Panc1 (cell line): ENCODE measurements around the gene CD3D. TPM values are rescaled to one million over a fixed set of nuclear protein-coding genes. Genes with fewer than 3 reads are reported as not detected.

Experiments used
- ATAC-seq: fragments of 200-7000 bp; cut with Tn5 transposase; 2 replicates; pipeline ENCODE4 v1.9.1; 2020; ENCODE audit warnings: mild to moderate bottlenecking, moderate library complexity
- BruUV-seq: library from RNA; stranded (reverse); fragments of 400-500 nt; replicated peaks from 2 replicates; lab custom pipeline; 2021; lab: Mats Ljungman, UMichigan
- CTCF ChIA-PET: fragments of 300-600 bp; sonication (Branson Sonifier 250); formaldehyde crosslinking; loops from one replicate; lab custom pipeline; 2022; ENCODE audit warnings: antibody characterized with exemption; lab: Charles Lee
- POLR2A ChIA-PET: fragments of 300-600 bp; sonication (Branson Sonifier 250); formaldehyde crosslinking; loops from one replicate; lab custom pipeline; 2022; ENCODE audit warnings: antibody characterized with exemption; lab: Charles Lee
- DNase-seq: peaks from one replicate; pipeline ENCODE4 v3.0.0-alpha.2; 2010; ENCODE audit warnings: low read depth, low spot score
- H3K27ac ChIP-seq: 2 replicates; pipeline ENCODE4 v1.5.1; 2011; ENCODE audit warnings: mild to moderate bottlenecking, low read length, inconsistent platforms
- H3K27me3 ChIP-seq: fragments of 200-500 bp; sonication (Bioruptor generic); 2 replicates; pipeline ENCODE4 v1.6.0; 2014; ENCODE audit warnings: low read length, inconsistent platforms; ENCODE audit not compliant: control insufficient read depth, insufficient read depth
- H3K36me3 ChIP-seq: fragments of 200-500 bp; sonication (Bioruptor generic); 2 replicates; pipeline ENCODE4 v1.5.1; 2014; ENCODE audit warnings: inconsistent platforms, mild to moderate bottlenecking, low read length, moderate library complexity; ENCODE audit not compliant: control insufficient read depth, insufficient read depth
- H3K4me1 ChIP-seq: 2 replicates; pipeline ENCODE4 v1.5.1; 2011; ENCODE audit warnings: inconsistent platforms, mild to moderate bottlenecking, low read length, moderate library complexity; ENCODE audit not compliant: control insufficient read depth, insufficient read depth
- H3K4me3 ChIP-seq, 2 experiments: 2 replicates each; pipeline ENCODE4 v1.5.1; 2011 to 2012; ENCODE audit warnings: low read depth in 2 of 2, low read length in 2 of 2, mild to moderate bottlenecking in 2 of 2, inconsistent platforms in 1 of 2, moderate library complexity in 1 of 2
- H3K9me3 ChIP-seq: fragments of 200-500 bp; sonication (Bioruptor generic); 2 replicates; pipeline ENCODE4 v1.5.1; 2014; ENCODE audit warnings: low read depth, mild to moderate bottlenecking, inconsistent platforms, low read length, moderate library complexity; ENCODE audit not compliant: control insufficient read depth, insufficient read depth
- POLR2AphosphoS5 ChIP-seq: IDR thresholded peaks from 2 replicates; pipeline ENCODE4 v1.6.1; 2012; ENCODE audit warnings: mild to moderate bottlenecking, low read depth, low read length, moderate library complexity
- SIN3A ChIP-seq: IDR thresholded peaks from 2 replicates; pipeline ENCODE4 v1.6.1; 2012; ENCODE audit warnings: low read depth, mild to moderate bottlenecking, low read length, moderate library complexity, borderline replicate concordance; ENCODE audit not compliant: insufficient read depth
- TCF7L2 ChIP-seq: IDR thresholded peaks from 2 replicates; pipeline ENCODE4 v1.6.1; 2011; ENCODE audit warnings: mild to moderate bottlenecking, low read depth, low read length, inconsistent platforms
- in situ Hi-C: cut with HindIII; loops from 2 replicates; pipeline ENCODE4 v1.10.0; 2016; ENCODE audit warnings: low sequenced_read_pairs, low pct_unique_long_range_greater_than_20kb
- intact Hi-C: fragments of 100-400 bp; cut with micrococcal nuclease; formaldehyde crosslinking; loops from one replicate; pipeline ENCODE4 v1.10.0; 2022; ENCODE audit not compliant: unreplicated experiment
- total RNA-seq: library from RNA; stranded (reverse); gene quantifications from one replicate; pipeline ENCODE4 v1.2.1, GENCODE V29; 2021; ENCODE audit not compliant: unreplicated experiment
- TF ChIP-seq, protein P1 (sequence below): fragments of 450-650 bp; IDR thresholded peaks from 2 replicates; pipeline ENCODE4 v1.5.1; 2017; ENCODE audit warnings: mild to moderate bottlenecking
- TF ChIP-seq, protein P2 (sequence below), 2 experiments: IDR thresholded peaks; 2 replicates each; pipeline ENCODE4 v1.6.1; 2011 to 2012; ENCODE audit warnings: low read depth in 2 of 2, control low read depth in 1 of 2, low read length in 1 of 2, mild to moderate bottlenecking in 1 of 2, moderate library complexity in 1 of 2; ENCODE audit not compliant: insufficient read depth in 1 of 2

The CD3D gene
- total RNA-seq, 1 experiment from 2014 or later = 0.39 TPM

DNA sequence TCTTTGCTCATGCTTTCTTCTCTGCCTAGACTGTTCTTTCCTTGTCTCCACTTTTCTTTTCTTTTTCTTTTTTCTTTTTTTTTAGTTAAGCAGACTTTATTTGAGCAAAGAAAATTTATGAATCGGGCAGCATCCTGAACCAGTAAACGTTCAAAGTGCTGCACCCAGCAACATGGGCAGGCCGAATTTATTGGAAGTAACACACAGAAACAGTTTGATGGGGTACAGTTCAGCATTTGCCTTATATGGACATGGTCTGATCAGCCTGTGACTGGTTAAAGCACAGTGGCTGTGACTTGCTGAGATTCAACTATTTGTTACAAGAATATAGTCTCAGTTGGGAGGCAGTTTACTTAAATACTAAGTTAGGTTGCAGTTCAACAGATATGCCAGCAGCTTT is 22.0 kb downstream of the CD3D start:
- TF ChIP-seq POLR2AphosphoS5 (no peak), TCF7L2 (no peak), SIN3A (no peak)
- TF ChIP-seq, protein P1, sequence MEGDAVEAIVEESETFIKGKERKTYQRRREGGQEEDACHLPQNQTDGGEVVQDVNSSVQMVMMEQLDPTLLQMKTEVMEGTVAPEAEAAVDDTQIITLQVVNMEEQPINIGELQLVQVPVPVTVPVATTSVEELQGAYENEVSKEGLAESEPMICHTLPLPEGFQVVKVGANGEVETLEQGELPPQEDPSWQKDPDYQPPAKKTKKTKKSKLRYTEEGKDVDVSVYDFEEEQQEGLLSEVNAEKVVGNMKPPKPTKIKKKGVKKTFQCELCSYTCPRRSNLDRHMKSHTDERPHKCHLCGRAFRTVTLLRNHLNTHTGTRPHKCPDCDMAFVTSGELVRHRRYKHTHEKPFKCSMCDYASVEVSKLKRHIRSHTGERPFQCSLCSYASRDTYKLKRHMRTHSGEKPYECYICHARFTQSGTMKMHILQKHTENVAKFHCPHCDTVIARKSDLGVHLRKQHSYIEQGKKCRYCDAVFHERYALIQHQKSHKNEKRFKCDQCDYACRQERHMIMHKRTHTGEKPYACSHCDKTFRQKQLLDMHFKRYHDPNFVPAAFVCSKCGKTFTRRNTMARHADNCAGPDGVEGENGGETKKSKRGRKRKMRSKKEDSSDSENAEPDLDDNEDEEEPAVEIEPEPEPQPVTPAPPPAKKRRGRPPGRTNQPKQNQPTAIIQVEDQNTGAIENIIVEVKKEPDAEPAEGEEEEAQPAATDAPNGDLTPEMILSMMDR = no peak
- TF ChIP-seq, protein P2, sequence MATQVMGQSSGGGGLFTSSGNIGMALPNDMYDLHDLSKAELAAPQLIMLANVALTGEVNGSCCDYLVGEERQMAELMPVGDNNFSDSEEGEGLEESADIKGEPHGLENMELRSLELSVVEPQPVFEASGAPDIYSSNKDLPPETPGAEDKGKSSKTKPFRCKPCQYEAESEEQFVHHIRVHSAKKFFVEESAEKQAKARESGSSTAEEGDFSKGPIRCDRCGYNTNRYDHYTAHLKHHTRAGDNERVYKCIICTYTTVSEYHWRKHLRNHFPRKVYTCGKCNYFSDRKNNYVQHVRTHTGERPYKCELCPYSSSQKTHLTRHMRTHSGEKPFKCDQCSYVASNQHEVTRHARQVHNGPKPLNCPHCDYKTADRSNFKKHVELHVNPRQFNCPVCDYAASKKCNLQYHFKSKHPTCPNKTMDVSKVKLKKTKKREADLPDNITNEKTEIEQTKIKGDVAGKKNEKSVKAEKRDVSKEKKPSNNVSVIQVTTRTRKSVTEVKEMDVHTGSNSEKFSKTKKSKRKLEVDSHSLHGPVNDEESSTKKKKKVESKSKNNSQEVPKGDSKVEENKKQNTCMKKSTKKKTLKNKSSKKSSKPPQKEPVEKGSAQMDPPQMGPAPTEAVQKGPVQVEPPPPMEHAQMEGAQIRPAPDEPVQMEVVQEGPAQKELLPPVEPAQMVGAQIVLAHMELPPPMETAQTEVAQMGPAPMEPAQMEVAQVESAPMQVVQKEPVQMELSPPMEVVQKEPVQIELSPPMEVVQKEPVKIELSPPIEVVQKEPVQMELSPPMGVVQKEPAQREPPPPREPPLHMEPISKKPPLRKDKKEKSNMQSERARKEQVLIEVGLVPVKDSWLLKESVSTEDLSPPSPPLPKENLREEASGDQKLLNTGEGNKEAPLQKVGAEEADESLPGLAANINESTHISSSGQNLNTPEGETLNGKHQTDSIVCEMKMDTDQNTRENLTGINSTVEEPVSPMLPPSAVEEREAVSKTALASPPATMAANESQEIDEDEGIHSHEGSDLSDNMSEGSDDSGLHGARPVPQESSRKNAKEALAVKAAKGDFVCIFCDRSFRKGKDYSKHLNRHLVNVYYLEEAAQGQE (IDR thresholded peaks at IDR 0.05; ENCODE audit: insufficient read depth in 1 of 2, low read depth in 2 of 2, low read length in 1 of 2) = no peak
- H3K4me3 ChIP-seq = no peak overlapping the region
- intact Hi-C loops (no loop called here), in situ Hi-C loops (no loop called here)
- H3K27ac ChIP-seq = no peak overlapping the region
- ChIA-PET POLR2A (no interaction called here), CTCF (no interaction called here)
- H3K9me3 ChIP-seq = no peaks in the 10 kb centered on the region
- BruUV-seq = no TSS peak
- no peaks in the 10 kb centered on the region for H3K36me3 ChIP-seq
- H3K27me3 ChIP-seq = no peaks in the 10 kb centered on the region
- no peak for ATAC-seq
- no peak for DNase-seq
- H3K4me1 ChIP-seq = peaks cover 8% of the 10 kb centered on the region

DNA sequence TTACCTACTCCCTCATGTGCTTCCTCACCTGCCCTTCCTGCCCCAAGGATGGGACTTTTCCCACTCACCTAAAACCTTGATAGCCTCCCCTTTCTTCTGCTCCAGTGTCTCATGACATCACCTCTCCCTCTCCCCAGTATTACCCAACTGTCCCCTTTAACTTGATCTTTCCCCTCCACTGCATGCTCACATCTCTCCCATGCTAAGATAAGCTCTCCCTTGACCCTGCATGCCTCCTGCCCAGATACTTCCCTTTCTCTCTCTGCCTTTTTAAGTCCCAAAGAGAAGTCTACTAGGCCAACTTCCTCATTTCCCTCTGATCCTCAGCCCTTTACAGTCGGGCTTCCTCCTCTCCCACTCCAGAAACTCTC is 23.2 kb downstream of the CD3D start:
- DNase-seq (no peak), ATAC-seq (no peak)
- BruUV-seq = no TSS peak
- H3K9me3 ChIP-seq = no peaks in the 10 kb centered on the region
- no peaks in the 10 kb centered on the region for H3K36me3 ChIP-seq
- CTCF ChIA-PET = no interaction called here
- in situ Hi-C loops (no loop called here), intact Hi-C loops (no loop called here)
- H3K27ac ChIP-seq = no peak overlapping the region
- H3K27me3 ChIP-seq = no peaks in the 10 kb centered on the region
- TF ChIP-seq POLR2AphosphoS5 (no peak), SIN3A (no peak)
- POLR2A ChIA-PET = no interaction called here
- H3K4me1 ChIP-seq = peaks cover 8% of the 10 kb centered on the region
- H3K4me3 ChIP-seq = no peak overlapping the region

DNA sequence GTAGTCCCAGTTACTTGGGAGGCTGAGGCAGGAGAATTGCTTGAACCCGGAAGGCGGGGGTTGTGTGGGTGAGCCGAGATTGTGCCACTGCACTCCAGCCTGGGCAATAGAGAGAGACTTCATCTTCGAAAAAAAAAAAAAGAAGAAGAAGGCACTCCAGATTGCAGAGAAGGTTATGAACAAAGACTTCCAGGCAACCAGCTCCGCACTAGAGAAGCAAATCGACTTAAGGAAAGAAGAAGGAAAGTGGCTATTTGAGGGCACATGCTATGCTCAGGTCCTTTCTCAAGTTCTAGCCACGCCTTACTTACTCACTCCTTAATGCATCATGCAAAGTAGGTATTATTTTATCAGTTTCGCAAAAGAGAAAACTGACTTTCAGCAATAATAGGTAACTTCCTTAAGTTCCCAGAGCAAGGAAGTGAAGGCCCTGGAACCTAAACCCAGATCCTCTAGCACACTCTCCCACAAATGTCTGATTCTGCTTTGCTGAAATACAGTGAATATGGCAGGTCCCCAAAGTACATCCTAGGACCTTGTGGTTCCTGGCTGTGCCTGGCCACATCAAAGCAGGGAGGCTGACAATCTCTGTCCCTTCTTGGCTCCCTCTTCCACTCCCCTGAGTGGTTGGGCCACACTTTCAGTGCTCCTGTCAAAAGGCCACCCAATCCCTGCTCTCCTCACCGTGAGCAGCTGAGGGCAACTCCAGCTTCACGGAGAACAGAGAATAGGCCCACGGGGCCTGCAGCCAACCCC is 23.7 kb downstream of the CD3D start:
- Histone ChIP-seq H3K4me1 (peaks cover 8% of the 10 kb centered on the region), H3K9me3 (no peaks in the 10 kb centered on the region), H3K27ac (no peak overlapping the region), H3K4me3 (no peak overlapping the region), H3K36me3 (no peaks in the 10 kb centered on the region), H3K27me3 (no peaks in the 10 kb centered on the region)
- DNase-seq = no peak
- BruUV-seq = no TSS peak
- CTCF ChIA-PET = interaction anchor here (0.6 kb wide), 2 partner anchors 23 to 107 kb away, joined by 3 to 10 read pairs; no protein-coding TSS in a partner anchor
- POLR2A ChIA-PET = no interaction called here
- intact Hi-C loops = no loop called here
- in situ Hi-C loops = no loop called here
- no peak for ATAC-seq
- no peak for TF ChIP-seq SIN3A
- no peak for TF ChIP-seq POLR2AphosphoS5
- TF ChIP-seq, protein P1 = no peak
- TF ChIP-seq, protein P2 (IDR thresholded peaks at IDR 0.05; ENCODE audit: insufficient read depth in 1 of 2, low read depth in 2 of 2, low read length in 1 of 2) = no peak
- no peak for TF ChIP-seq TCF7L2
